ENCODE results near the gene DGCR8. TPM values are rescaled to one million over a fixed set of nuclear protein-coding genes. Genes with fewer than 3 reads are reported as not detected.

The DGCR8 gene
- polyA plus RNA-seq, 2 of the 4 experiments (the other 2 are of a cell fraction): 18.1 to 21.3 TPM

DNA sequence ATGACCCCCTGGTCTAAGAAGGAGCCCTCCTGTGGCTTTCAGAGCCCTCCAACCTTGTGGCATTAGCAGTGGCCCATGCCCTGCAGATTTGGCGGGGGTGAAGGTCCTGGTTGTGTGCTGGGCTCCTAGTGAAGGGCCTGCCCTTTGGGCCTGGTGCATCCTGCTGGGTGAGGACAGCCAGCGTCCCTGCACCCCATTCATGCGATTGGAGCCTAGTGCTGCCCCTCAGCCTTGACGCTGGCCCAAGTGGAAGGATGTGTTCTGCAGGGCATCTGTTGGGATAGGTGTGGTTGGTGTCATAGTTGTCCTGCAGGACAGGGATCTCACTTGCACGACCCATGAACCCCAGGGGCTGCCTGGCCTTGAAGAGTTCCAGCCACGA lies 28.1 kb upstream of the DGCR8 start (continued):
- no peak for TF ChIP-seq KDM1A (IDR thresholded peaks at IDR 0.05; ENCODE audit: low read depth)
- no peak for TF ChIP-seq RFX5 (IDR thresholded peaks at IDR 0.05)
- TF ChIP-seq HOXB13 (CRISPR knock-in tag; IDR thresholded peaks at IDR 0.05; ENCODE audit: low read depth): no peak
- TF ChIP-seq NR3C1 (IDR thresholded peaks at IDR 0.05): no peak

DNA sequence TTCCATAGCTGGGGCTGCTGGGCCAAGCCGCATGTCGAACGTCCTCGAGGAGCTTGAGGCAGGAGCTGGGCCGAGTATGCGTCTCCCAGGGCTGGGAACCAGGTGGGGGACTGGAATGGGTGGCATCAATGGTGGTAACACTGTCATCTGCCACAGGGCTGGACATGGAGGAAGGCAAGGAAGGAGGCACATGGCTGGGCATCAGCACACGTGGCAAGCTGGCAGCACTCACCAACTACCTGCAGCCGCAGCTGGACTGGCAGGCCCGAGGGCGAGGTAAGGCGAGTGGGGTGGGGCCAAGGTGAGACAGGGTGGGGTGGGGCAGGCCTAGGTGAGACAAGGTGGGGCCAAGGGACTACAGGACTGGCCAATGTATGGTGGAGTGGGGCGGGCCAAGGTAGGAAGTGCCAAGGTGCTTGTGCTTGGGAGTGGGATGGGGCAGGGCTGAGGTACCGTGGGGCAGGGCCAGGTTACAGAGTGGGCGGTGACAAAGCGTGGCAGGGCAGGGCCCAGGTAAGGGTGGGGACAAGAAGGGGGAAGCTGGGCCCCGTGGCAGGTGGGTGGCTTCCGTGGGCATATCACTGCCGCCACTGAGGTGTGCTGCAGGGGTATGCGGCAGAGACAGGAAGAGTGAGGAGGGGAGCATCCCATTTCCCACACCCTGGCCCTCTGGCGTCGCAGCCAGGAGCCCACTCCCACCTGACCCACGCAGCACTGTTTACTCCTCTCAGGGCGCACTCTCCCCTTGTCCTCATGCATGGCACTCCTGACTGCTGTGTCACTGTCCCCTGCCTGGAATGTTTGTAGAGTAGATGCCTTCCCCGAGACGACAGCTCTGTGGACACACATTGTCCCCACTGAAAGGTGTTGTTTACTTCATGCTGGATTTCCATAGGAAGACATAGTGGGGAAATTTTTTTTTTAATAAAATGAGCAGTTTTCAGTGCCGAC lies 27.5 kb upstream of the DGCR8 start:
- no peaks in the 10 kb centered on the region for H3K4me1 ChIP-seq
- DNase-seq (ENCODE audit: low read depth in 1 of 2, low spot score in 1 of 2) (no peak), ATAC-seq (no peak), FAIRE-seq (no peak)
- ChIA-PET CTCF (interaction anchor here (0.7 kb wide), 1 partner anchor 11 kb away, joined by 4 read pairs; no protein-coding TSS in a partner anchor), POLR2A (no interaction called here)
- 0 out of 3 replicates have a peak, but pooled peaks cover 1% of the 10 kb centered on the region for H3K9me3 ChIP-seq
- 88% methylated on average over 20 of the region's 26 CpGs for WGBS (ENCODE audit: missing lambda C conversion rate)
- H3K4me2 ChIP-seq: no peak overlapping the region
- no peak overlapping the region for H3K4me3 ChIP-seq
- no peak for TF ChIP-seq KDM5A (IDR thresholded peaks at IDR 0.05)
- H3K27ac ChIP-seq: no peak overlapping the region

DNA sequence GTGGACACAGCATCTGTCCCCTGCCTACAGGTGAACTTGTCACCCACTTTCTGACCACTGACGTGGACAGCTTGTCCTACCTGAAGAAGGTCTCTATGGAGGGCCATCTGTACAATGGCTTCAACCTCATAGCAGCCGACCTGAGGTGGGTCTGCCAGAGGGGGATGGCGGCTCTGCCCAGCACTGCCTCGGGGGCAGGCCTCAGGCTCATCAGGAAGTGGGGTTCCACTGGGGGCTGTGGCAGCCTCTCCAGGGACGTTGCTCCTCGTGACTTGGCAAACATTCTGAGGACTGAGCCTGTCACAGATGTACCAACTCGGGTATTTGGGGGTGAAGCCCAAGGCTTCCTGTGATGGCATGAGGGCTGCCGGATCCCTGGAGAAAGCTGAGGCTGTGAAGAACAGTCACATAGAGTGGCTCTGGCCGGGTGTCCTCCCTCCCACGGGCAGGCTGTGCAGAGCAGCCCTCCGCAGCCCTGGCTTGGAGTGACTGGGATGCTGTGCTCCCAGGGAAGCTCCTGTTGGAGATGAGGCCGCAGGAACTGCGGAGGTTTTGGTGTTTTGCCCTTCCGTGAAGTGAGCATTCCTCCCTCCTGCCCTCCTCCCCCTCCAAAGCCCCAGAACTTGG lies 26.5 kb upstream of the DGCR8 start:
- FAIRE-seq (no peak), ATAC-seq (no peak), DNase-seq (ENCODE audit: low read depth in 1 of 2, low spot score in 1 of 2) (no peak)
- TF ChIP-seq, protein P1, sequence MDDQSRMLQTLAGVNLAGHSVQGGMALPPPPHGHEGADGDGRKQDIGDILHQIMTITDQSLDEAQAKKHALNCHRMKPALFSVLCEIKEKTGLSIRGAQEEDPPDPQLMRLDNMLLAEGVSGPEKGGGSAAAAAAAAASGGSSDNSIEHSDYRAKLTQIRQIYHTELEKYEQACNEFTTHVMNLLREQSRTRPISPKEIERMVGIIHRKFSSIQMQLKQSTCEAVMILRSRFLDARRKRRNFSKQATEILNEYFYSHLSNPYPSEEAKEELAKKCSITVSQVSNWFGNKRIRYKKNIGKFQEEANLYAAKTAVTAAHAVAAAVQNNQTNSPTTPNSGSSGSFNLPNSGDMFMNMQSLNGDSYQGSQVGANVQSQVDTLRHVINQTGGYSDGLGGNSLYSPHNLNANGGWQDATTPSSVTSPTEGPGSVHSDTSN (IDR thresholded peaks at IDR 0.05): no peak
- TF ChIP-seq RNF2 (IDR thresholded peaks at IDR 0.05; ENCODE audit: borderline replicate concordance, low read depth): no peak
- TF ChIP-seq, protein P2, sequence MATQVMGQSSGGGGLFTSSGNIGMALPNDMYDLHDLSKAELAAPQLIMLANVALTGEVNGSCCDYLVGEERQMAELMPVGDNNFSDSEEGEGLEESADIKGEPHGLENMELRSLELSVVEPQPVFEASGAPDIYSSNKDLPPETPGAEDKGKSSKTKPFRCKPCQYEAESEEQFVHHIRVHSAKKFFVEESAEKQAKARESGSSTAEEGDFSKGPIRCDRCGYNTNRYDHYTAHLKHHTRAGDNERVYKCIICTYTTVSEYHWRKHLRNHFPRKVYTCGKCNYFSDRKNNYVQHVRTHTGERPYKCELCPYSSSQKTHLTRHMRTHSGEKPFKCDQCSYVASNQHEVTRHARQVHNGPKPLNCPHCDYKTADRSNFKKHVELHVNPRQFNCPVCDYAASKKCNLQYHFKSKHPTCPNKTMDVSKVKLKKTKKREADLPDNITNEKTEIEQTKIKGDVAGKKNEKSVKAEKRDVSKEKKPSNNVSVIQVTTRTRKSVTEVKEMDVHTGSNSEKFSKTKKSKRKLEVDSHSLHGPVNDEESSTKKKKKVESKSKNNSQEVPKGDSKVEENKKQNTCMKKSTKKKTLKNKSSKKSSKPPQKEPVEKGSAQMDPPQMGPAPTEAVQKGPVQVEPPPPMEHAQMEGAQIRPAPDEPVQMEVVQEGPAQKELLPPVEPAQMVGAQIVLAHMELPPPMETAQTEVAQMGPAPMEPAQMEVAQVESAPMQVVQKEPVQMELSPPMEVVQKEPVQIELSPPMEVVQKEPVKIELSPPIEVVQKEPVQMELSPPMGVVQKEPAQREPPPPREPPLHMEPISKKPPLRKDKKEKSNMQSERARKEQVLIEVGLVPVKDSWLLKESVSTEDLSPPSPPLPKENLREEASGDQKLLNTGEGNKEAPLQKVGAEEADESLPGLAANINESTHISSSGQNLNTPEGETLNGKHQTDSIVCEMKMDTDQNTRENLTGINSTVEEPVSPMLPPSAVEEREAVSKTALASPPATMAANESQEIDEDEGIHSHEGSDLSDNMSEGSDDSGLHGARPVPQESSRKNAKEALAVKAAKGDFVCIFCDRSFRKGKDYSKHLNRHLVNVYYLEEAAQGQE (IDR thresholded peaks at IDR 0.05): no peak
- TF ChIP-seq MAFK (IDR thresholded peaks at IDR 0.05; ENCODE audit: partially characterized antibody): no peak
- TF ChIP-seq KDM1A (IDR thresholded peaks at IDR 0.05; ENCODE audit: low read depth): no peak
- no peak for TF ChIP-seq CEBPB (IDR thresholded peaks at IDR 0.05)
- no peak for TF ChIP-seq RCOR1 (IDR thresholded peaks at IDR 0.05; ENCODE audit: low read depth, low read length)
- no peak for TF ChIP-seq NFE2L2 (conservative IDR thresholded peaks at IDR 0.05; ENCODE audit: low read length)
- no peak for TF ChIP-seq SMC3 (IDR thresholded peaks at IDR 0.05)
- TF ChIP-seq, protein P3, sequence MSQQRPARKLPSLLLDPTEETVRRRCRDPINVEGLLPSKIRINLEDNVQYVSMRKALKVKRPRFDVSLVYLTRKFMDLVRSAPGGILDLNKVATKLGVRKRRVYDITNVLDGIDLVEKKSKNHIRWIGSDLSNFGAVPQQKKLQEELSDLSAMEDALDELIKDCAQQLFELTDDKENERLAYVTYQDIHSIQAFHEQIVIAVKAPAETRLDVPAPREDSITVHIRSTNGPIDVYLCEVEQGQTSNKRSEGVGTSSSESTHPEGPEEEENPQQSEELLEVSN (IDR thresholded peaks at IDR 0.05; ENCODE audit: borderline replicate concordance, low read depth): no peak
- POLR2A ChIA-PET: no interaction called here
- CTCF ChIA-PET: interaction anchor here (1.1 kb wide), 1 partner anchor 16 kb away, joined by 3 read pairs; no protein-coding TSS in a partner anchor
- 100% methylated on average over 2 of the region's 14 CpGs for WGBS (ENCODE audit: missing lambda C conversion rate)
- H3K4me2 ChIP-seq: no peak overlapping the region
- no peaks in the 10 kb centered on the region for H3K4me1 ChIP-seq
- H3K4me3 ChIP-seq: no peak overlapping the region
- H3K9me3 ChIP-seq: no peaks in the 10 kb centered on the region
- H3K27ac ChIP-seq: no peak overlapping the region

All from A549 (cell line).